DMS53 treated with DMSO at 0.1 percent for 48 hours (cell line): Measurements from ENCODE around the gene TSKS.
A peak's percentile ranks its signal among the peaks of the same experiment; 100 is the strongest.

ENCODE experiments used
- DNase-seq: peaks from one replicate; lab custom pipeline; 2025; ENCODE audit not compliant: unreplicated experiment; lab: John Stamatoyannopoulos, UW

TSKS gene

DNA sequence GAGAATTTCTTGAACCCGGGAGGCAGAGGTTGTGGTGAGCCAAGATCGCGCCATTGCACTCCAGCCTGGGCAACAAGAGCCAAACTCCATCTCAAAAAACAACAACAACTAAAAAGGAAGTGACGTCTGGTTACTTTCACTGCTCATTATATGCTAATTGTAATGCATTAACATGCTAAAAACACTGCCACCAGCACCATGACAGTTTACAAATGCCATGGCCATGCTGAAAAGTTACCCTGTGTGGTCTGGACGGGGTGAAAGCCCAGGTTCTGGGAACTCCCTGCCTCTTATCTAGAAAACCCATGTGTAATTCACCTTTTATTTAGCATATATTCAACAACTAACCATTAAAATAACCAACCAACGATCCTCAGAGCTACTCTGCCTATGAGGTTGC is 44.1 kb downstream of the TSKS start:
- DNase-seq: no peak

GRCh38 chr19:49718511-49718910 is 44.6 kb downstream of the TSKS start:
- no peak for DNase-seq

- DNase-seq: no peak
Measured at GRCh38 chr19:49716154-49716553, 47.0 kb downstream of the TSKS start.

DNA sequence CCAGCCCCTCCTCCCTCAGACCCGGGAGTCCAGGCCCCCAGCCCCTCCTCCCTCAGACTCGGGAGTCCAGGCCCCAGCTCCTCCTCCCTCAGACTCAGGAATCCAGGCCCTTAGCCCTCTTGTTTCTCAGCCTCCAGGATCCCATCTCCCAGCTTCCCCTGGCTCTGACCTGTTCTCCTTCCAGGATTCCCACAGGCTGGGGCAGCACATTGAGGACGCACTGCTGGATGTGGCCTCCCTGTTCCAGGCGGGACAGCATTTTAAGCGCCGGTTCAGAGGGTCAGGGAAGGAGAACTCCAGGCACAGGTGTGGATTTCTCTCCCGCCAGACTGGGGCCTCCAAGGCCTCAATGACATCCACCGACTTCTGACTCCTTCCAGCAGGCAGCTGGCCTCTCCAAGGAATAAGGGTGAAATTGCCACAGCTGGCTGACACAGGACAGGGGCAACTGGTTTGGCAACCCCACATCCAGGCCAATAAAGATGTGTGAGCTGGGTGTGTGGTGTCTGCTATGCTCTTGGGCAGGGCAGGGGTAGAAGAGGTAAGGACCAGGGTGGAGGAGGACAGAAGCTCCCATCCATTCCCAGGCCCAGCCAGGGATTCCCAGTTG is 49.8 kb downstream of the TSKS start:
- DNase-seq: no peak

- no peak for DNase-seq
Measured at GRCh38 chr19:49712397-49712859, 50.7 kb downstream of the TSKS start.

DNA sequence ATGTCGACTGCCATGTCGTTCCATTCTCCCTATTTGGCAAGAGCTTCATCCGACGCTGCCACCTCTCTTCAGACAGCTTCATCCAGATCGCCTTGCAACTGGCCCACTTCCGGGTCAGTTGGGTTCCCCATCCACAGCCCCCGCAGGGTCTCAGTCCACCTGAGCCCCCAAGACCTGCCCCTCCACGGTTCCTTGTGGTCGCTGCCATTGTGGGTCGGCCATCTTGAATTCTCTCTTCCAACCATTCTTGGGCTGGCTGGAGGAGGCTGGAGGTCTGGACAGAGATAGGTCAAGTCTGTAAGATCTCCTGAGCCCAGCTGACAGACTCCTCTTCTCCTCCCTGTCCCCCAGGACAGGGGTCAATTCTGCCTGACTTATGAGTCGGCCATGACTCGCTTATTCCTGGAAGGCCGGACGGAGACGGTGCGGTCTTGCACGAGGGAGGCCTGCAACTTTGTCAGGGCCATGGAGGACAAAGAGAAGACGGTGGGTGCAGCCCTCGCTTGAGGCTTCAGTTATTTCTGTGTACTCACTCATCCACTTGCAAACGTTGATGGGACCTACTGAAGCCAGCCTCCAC is 52.6 kb downstream of the TSKS start:
- DNase-seq: no peak

DNA sequence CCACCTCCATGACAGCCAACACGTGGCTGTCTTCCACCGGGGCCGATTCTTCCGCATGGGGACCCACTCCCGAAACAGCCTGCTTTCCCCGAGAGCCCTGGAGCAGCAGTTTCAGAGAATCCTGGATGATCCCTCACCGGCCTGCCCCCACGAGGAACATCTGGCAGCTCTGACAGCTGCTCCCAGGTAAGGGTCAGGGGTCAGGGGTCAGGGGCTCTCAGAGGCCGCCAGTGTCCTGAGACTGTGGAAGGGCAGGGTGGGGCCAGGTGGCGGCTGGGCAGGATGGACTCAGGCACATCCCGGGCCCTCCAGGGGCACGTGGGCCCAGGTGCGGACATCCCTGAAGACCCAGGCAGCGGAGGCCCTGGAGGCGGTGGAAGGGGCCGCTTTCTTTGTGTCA is 57.2 kb downstream of the TSKS start:
- no peak for DNase-seq

DNA sequence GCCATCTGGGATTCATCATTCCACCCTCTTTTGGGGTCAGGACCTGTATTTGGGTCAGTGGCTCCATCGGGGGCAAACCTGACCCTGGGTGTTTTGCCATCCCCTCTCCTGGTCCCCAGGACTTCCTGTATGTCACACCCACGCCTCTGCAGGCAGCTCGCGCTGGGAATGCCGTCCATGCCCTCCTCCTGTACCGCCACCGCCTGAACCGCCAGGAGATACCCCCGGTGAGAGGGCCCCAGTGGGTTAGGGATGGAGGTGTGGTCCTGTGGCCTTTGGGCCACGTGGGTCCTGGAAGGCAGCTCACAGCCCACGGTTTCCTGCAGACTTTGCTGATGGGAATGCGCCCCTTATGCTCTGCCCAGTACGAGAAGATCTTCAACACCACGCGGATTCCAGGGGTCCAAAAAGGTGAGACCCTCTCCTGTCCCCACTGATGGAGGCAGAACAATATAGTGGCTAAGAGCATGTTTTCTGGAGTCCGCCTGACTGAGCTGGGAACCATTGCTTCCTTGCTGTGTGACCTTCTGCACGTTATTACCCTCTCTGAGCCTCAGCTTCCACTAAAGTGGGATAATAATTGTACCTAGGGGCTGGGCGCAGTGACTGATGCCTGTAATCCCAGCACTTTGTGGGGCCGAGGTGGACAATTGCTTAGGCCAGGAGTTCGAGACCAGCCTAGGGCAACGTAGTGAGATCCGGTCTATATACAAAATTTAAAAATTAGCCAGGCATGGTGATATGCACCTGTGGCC is 58.0 kb downstream of the TSKS start:
- no peak for DNase-seq

DNA sequence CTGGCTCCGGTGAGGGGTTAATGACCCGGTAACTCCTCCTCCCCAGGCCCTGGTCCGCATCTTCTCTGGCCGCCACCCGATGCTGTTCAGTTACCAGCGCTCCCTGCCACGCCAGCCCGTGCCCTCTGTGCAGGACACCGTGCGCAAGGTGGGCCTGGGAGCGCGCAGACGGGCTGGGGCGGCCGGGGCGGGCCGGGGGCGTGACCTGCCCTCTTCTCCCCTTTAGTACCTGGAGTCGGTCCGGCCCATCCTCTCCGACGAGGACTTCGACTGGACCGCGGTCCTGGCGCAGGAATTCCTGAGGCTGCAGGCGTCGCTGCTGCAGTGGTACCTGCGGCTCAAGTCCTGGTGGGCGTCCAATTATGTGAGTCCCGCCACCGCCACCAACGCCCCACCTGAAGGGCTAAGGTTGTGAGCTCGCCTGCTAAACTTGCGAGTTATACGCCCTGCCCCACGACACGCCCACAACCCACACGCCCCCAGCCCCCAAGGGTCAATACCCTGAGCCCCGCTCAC is 61.8 kb downstream of the TSKS start:
- no peak for DNase-seq

- no peak for DNase-seq
Measured at GRCh38 chr19:49700563-49700962, 62.5 kb downstream of the TSKS start.

DNA sequence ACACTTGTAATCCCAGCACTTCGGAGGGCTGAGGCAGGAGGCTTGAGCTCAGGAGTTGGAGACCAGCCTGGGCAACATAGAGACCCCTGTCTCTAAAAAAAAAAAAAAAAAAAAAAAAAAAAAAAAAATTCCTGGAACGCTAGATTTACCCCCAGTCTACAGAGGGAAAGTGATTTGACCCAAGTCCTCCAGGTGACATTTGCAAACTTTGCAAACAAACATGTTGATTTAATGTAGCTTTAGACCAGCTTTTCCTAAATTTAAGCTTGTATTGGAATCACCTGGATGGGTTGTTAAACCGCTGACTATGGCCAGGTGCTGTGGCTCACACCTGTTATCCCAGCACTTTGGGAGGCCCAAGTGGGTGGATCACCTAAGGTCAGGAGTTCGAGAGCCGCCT is 63.7 kb downstream of the TSKS start:
- no peak for DNase-seq

DNA sequence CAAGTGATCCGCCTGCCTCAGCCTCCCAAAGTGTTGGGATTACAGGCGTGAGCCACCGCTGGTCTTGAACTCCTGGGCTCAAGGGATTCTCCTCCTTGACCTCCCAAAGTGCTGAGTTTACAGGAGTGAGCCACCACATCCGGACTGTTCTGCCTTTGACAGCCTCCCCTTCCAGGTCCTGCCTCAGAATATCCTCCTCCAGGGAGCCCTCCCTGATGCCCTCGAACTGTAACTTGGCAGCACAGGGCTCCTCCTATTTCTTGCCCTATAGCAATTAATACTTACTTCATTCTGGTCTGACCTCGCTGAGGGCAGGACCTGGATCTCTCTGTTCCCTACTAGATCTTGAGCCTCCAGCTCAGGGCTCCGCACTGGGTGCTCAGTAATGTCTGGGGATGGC is 66.2 kb downstream of the TSKS start:
- no peak for DNase-seq

GRCh38 chr19:49696115-49696514 is 67.0 kb downstream of the TSKS start:
- DNase-seq: no peak

DNA sequence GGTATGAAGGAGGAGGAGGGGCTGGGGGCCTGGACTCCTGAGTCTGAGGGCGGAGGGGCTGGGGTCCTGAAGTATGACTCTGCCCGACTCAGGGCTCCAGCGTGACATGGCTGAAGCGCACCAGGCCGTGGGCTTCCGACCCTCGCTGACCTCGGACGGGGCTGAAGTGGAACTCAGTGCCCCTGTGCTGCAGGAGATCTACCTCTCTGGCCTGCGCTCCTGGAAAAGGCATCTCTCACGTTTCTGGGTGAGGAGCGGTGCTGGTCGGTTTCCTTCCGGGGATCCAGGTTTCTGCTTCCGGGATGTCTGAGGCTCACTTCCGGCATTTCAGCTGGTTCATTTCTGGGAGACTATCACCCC is 71.0 kb downstream of the TSKS start:
- DNase-seq: no peak

DNA sequence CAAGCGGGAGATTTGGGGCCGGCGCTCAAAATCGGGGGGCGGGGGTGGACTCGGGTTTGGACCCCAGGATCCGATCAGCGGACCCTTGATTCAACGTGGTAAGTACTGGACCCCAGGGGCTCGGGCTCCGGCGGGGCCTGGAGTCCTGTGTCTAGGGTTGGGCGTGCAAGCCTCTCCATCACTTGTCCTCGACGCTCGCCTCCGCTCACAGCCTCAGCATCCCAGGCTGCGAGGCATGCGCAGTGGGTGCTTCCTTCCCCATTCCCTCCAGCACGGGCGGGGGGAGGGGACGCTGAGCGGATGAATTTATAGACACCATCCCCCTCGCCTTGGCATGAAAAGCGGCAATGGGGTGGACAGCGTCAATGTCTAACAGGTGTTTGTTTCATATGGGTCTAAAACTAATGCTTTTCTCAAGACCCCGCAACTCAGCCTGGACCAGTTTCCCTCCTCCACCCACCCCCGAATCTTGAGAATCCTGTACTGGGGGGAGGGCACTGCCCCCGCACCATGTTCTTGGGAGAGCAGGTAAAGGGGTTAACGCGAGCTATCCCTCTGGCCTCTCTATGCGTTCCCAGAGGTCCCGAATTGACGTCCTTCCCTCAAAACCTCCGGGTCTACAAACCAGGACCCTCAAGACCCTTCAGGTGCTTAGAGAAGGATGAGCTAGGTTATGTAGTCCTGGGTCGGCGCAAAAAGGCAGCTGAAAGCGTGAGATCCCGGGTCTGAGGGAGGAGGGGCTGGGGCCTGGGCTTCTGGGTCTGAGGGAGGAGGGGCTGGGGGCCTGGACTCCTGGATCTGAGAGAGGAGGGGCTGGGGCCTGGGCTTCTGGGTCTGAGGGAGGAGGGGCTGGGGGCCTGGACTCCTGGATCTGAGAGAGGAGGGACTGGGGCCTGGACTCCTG is 71.6 kb downstream of the TSKS start:
- peak; percentile 33 for DNase-seq

- DNase-seq: peak; percentile 74
Measured at GRCh38 chr19:49690656-49691242, 72.4 kb downstream of the TSKS start, which contains the start of gene CPT1C. TSS of gene CPT1C (plus strand) at chr19:49691116. CDS start at chr19:49692253, 1,137 bp downstream.

GRCh38 chr19:49690079-49690655 is 72.9 kb downstream of the TSKS start:
- DNase-seq: peak; percentile 33
